Breast epithelium (tissue), 3 donors: ENCODE data around the gene PRCC.

Source experiments
- CTCF ChIP-seq, 3 donors: fragments of 450-650 bp; IDR thresholded peaks; one replicate each; pipeline ENCODE4 v1.5.1; 2016 to 2017; ENCODE audit warnings: antibody characterized with exemption in 3 of 3, mild to moderate bottlenecking in 3 of 3, moderate library complexity in 3 of 3
- POLR2A ChIP-seq: fragments of 450-650 bp; IDR thresholded peaks from one replicate; pipeline ENCODE4 v1.6.1; 2016; ENCODE audit warnings: antibody characterized with exemption, mild to moderate bottlenecking, moderate library complexity
- POLR2AphosphoS5 ChIP-seq, 3 donors: sonication (generic); formaldehyde crosslinking; IDR thresholded peaks; one replicate each; pipeline ENCODE4 v1.6.1; 2017; ENCODE audit warnings: antibody characterized with exemption in 3 of 3

- TF ChIP-seq POLR2A (no peak), POLR2AphosphoS5 (IDR thresholded peaks at IDR 0.05) (peak; percentile 84 to 92 (median 91)), CTCF (IDR thresholded peaks at IDR 0.05) (peak in 1 of 3 donors; percentile 10)
These were observed at the start of gene PRCC for GRCh38 chr1:156767101-156767878.
